ENCODE measurements around the gene TTC21A.

GRCh38 chr3:39118931-39119660, 11.6 kb downstream of the TTC21A start:
- TF ChIP-seq EP300 (IDR thresholded peaks at IDR 0.05) (no peak), CTCF (IDR thresholded peaks at IDR 0.05) (no peak)

Measured in sigmoid colon (tissue), 4 donors.